ENCODE results near the gene DRAP1. TPM values are rescaled to one million over a fixed set of nuclear protein-coding genes. Genes with fewer than 3 reads are reported as not detected.
A peak's percentile ranks its signal among the peaks of the same experiment; 100 is the strongest.

The DRAP1 gene
- total and polyA plus RNA-seq, 9 of the 15 experiments (the other 6 are each of a cell fraction or from before 2014, with no cell fraction given) = 9.6 to 200 (median 92.9) TPM

DNA sequence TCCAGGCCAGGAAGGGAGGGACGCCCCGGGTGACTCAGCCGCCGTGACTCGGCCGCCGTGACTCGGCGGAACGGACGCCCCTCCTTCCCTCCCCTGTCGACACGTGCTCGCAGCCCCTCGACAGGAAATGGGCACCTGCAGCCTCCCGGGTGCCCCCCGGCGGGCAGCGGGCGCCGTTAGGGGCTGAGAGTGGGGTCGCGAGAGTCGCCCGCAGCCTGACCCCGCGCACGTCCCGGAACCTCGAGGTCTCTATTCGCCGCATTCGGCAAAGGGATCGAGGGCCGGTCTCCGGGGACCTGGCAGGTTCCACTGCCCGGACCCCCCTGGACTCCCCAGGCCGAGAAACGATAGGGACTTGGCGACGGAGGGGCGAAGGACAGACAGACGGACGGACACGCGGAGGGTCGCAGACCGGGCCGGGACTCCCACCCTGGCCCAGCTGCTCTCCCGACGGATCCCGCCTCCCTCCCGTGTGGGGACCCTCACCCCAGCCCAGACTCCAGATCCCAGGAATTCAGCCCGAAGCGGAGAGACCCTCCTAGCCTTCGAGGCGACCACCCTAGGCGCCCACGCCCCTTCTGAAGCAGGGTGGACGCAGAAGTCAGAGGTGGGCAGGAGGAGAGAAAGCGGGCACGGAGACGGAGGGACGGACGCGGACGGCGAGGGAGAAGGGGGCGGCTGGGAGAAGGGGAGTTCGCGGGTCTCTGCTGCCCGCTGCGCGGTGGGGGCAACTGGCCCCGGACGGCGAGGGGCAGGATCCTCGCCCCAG lies 19.7 kb upstream of the DRAP1 start (continued):
- TF ChIP-seq ETS2 (tag; IDR thresholded peaks at IDR 0.05; ENCODE audit: borderline replicate concordance, poor library complexity, severe bottlenecking) (no peak), BHLHE40 (IDR thresholded peaks at IDR 0.05; ENCODE audit: low read length) (peak; percentile 95), ZBTB33 (CRISPR knock-in tag; IDR thresholded peaks at IDR 0.05) (peak; percentile 39; the same call in 1 of the 2 replicates), MYNN (IDR thresholded peaks at IDR 0.05) (peak; percentile 56; the same call in 1 of the 2 replicates), MYNN (CRISPR knock-in tag; IDR thresholded peaks at IDR 0.05) (no peak), SRSF3 (IDR thresholded peaks at IDR 0.05; ENCODE audit: insufficient read depth, low read length) (peak; percentile 92; the same call in 1 of the 2 replicates), NKRF (IDR thresholded peaks at IDR 0.05; ENCODE audit: borderline replicate concordance) (peak; percentile 82; the same call in 1 of the 2 replicates), CREB3L1 (IDR thresholded peaks at IDR 0.05; ENCODE audit: borderline replicate concordance, low read depth) (peak; percentile 63; the same call in 1 of the 2 replicates), HMG20A (CRISPR knock-in tag; conservative IDR thresholded peaks at IDR 0.05) (no peak), ARID1B (IDR thresholded peaks at IDR 0.05) (peak; percentile 76), NFIX (CRISPR knock-in tag; IDR thresholded peaks at IDR 0.05; ENCODE audit: low read depth) (no peak), POLR2B (IDR thresholded peaks at IDR 0.05; ENCODE audit: low read depth, partially characterized antibody) (peak; percentile 28), MEF2D (tag; conservative IDR thresholded peaks at IDR 0.05; ENCODE audit: low read depth) (0 out of 2 replicates have a peak, but pooled peaks have one; percentile 24), CCAR2 (IDR thresholded peaks at IDR 0.05; ENCODE audit: low read depth, low read length) (no peak), ZNF583 (CRISPR knock-in tag; IDR thresholded peaks at IDR 0.05) (no peak), SMAD4 (CRISPR knock-in tag; conservative IDR thresholded peaks at IDR 0.05) (peak; percentile 69; the same call in 1 of the 2 replicates), NCOA1 (IDR thresholded peaks at IDR 0.05; ENCODE audit: low read depth) (no peak)
- TF ChIP-seq, protein P1, sequence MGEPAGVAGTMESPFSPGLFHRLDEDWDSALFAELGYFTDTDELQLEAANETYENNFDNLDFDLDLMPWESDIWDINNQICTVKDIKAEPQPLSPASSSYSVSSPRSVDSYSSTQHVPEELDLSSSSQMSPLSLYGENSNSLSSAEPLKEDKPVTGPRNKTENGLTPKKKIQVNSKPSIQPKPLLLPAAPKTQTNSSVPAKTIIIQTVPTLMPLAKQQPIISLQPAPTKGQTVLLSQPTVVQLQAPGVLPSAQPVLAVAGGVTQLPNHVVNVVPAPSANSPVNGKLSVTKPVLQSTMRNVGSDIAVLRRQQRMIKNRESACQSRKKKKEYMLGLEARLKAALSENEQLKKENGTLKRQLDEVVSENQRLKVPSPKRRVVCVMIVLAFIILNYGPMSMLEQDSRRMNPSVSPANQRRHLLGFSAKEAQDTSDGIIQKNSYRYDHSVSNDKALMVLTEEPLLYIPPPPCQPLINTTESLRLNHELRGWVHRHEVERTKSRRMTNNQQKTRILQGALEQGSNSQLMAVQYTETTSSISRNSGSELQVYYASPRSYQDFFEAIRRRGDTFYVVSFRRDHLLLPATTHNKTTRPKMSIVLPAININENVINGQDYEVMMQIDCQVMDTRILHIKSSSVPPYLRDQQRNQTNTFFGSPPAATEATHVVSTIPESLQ (CRISPR knock-in tag; IDR thresholded peaks at IDR 0.05) = peak; percentile 93
- TF ChIP-seq, protein P2, sequence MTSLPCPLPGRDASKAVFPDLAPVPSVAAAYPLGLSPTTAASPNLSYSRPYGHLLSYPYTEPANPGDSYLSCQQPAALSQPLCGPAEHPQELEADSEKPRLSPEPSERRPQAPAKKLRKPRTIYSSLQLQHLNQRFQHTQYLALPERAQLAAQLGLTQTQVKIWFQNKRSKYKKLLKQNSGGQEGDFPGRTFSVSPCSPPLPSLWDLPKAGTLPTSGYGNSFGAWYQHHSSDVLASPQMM (CRISPR knock-in tag; IDR thresholded peaks at IDR 0.05) = no peak
